GM12872 (cell line): ENCODE measurements around the gene KCNJ6.

Experiments
- TF ChIP-seq, protein P1 (sequence below): IDR thresholded peaks from 3 replicates; pipeline ENCODE4 v1.5.1; 2011; ENCODE audit warnings: low read depth, mild to moderate bottlenecking, low read length, moderate library complexity; ENCODE audit not compliant: insufficient read depth

Gene KCNJ6

GRCh38 chr21:37873655-37874054 is 42.6 kb downstream of the KCNJ6 start:
- TF ChIP-seq, protein P1, sequence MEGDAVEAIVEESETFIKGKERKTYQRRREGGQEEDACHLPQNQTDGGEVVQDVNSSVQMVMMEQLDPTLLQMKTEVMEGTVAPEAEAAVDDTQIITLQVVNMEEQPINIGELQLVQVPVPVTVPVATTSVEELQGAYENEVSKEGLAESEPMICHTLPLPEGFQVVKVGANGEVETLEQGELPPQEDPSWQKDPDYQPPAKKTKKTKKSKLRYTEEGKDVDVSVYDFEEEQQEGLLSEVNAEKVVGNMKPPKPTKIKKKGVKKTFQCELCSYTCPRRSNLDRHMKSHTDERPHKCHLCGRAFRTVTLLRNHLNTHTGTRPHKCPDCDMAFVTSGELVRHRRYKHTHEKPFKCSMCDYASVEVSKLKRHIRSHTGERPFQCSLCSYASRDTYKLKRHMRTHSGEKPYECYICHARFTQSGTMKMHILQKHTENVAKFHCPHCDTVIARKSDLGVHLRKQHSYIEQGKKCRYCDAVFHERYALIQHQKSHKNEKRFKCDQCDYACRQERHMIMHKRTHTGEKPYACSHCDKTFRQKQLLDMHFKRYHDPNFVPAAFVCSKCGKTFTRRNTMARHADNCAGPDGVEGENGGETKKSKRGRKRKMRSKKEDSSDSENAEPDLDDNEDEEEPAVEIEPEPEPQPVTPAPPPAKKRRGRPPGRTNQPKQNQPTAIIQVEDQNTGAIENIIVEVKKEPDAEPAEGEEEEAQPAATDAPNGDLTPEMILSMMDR = no peak

- TF ChIP-seq, protein P1 = no peak
Observed at GRCh38 chr21:37871121-37871862, 45.0 kb downstream of the KCNJ6 start.

DNA sequence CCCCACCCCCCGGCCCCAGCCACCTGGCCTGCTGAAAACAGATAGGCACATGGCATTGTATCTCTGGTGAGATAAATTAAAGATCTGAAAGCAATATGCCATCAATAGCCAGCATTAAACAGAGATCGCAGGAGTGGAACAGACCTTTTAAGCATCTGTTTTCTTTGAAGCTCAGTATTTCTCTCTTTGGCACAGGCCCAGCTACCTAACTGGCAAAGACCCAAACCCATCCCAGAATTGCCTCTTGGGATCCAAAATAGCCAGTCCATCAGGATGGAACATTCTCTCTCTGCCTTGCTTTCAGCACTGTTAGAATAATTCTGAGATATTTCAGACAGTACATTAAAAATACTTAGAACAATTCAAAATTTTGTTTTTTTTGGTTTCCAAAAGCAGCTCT is 46.0 kb downstream of the KCNJ6 start:
- TF ChIP-seq, protein P1 = no peak

GRCh38 chr21:37869661-37870060 is 46.6 kb downstream of the KCNJ6 start:
- TF ChIP-seq, protein P1 = no peak

GRCh38 chr21:37868446-37869295 is 47.6 kb downstream of the KCNJ6 start:
- TF ChIP-seq, protein P1 = no peak

GRCh38 chr21:37866027-37866426 is 50.2 kb downstream of the KCNJ6 start:
- TF ChIP-seq, protein P1 = no peak

DNA sequence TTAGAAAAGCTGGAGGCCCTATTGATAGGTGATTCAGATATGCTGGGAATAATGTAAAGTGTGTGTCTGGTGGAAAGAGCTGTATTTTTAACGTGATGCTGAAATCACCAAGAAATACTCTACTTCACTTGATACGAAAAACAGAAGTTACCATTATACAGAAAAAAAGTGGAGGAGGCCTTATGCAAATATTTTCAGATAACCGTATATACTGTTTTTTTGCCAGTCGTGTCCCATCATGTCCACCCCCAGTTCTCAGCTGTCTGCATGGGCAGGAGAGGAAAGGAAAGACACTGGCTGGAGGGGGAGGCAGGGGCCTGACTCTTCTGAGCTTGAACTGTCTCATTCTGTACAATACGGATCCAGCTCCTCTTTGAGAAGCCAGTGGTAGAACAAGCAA is 51.1 kb downstream of the KCNJ6 start:
- TF ChIP-seq, protein P1 = no peak
